Heart left ventricle (tissue), 13 donors: ENCODE measurements around the gene NYAP2.

Source experiments
- POLR2A ChIP-seq, 2 donors: fragments of 450-650 bp; IDR thresholded peaks; one replicate each; pipeline ENCODE4 v1.6.1; 2017; ENCODE audit warnings: antibody characterized with exemption in 2 of 2, mild to moderate bottlenecking in 2 of 2, moderate library complexity in 2 of 2
- TF ChIP-seq, protein P1 (sequence below), 12 donors: fragments of 200-600 bp; sonication (generic) in 4 of 12; IDR thresholded peaks; one replicate each; pipeline versions ENCODE4 v1.5.0 to v1.8.0; 2018 to 2022; ENCODE audit warnings: antibody characterized with exemption in 12 of 12, mild to moderate bottlenecking in 5 of 12
- donor health status: ischemic (EF 13 %, LVEDD 7.1; RV severe dilation, severe dysfunction).
- donor health status: DM: no; HTN: yes; CAD: no.
- donor health status: DM: no; HTN: no; CAD: no.
- donor health status: ischemic (EF 25% LVEDD 6.9; RV normal size, moderate dysfunction).
- donor health status: ischemic (EF 25% LVEDD 5.7; RV mildly dilated, moderate dysfunction).
- donor health status: ischemic (EF 35%, LVEDD 5.7; RV mildly dilated, moderate dysfunction).
- donor health status: nonischemic (EF 11% LVEDD 7.7; RV severe dilation, severe dysfunction).
- donor health status: DM: yes; HTN: yes; CAD: no.
- donor health status: PGD.
- donor health status: ischemic (EF 29% LVEDD 5.4; RV normal size, mild dysfunction).
- donor health status: nonischemic (EF 23%, LVEDD 6.1; RV moderate dilation, normal function).

DNA sequence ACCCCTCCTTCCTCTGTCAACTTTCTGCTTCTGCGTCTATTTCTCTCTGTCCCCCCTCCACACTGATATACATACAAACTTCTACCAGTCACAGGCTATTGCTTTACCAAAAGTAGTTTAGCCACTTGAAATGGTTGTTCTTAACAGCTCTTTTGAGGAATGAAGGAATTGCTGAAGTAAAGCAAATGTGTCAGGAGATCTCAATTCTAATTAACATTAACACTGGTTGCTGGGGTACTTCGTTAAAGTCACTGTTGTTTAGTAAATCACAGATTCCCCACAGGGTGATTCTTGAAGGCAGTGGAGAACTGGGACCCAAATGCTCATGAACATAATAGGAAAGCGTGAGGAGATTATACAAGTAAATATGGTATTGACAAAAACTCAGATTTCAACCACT is 232.8 kb downstream of the NYAP2 start:
- TF ChIP-seq, protein P1, sequence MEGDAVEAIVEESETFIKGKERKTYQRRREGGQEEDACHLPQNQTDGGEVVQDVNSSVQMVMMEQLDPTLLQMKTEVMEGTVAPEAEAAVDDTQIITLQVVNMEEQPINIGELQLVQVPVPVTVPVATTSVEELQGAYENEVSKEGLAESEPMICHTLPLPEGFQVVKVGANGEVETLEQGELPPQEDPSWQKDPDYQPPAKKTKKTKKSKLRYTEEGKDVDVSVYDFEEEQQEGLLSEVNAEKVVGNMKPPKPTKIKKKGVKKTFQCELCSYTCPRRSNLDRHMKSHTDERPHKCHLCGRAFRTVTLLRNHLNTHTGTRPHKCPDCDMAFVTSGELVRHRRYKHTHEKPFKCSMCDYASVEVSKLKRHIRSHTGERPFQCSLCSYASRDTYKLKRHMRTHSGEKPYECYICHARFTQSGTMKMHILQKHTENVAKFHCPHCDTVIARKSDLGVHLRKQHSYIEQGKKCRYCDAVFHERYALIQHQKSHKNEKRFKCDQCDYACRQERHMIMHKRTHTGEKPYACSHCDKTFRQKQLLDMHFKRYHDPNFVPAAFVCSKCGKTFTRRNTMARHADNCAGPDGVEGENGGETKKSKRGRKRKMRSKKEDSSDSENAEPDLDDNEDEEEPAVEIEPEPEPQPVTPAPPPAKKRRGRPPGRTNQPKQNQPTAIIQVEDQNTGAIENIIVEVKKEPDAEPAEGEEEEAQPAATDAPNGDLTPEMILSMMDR (IDR thresholded peaks at IDR 0.05) = no peak
- TF ChIP-seq POLR2A (IDR thresholded peaks at IDR 0.05) = no peak
